ENCODE results near the gene CARNS1.
A peak's percentile ranks its signal among the peaks of the same experiment; 100 is the strongest.

The CARNS1 gene

GRCh38 chr11:67406969-67407687, 8.3 kb upstream of the CARNS1 start:
- Histone ChIP-seq H3K9ac (ENCODE audit: low read length) (no peak overlapping the region), H3K4me2 (ENCODE audit: low read depth, low read length, poor library complexity, severe bottlenecking) (peak overlapping the region; percentile 9), H3K79me2 (ENCODE audit: insufficient read depth, low read length) (no peaks in the 10 kb centered on the region; the same call in 1 of the 2 replicates), H3K9me2 (replicated peaks; ENCODE audit: insufficient read depth, low read length) (no peaks in the 10 kb centered on the region), H3F3A (ENCODE audit: insufficient read depth) (peaks cover 50% of the 10 kb centered on the region), H4K20me1 (ENCODE audit: low read depth, low read length) (no peaks in the 10 kb centered on the region), H3K4me3 (ENCODE audit: insufficient read depth, low read length, poor library complexity, severe bottlenecking) (no peak overlapping the region), H3K27me3 (ENCODE audit: low read length) (no peaks in the 10 kb centered on the region), H3K27ac (ENCODE audit: low read depth, low read length) (peak overlapping the region; percentile 88), H3K9me3 (ENCODE audit: insufficient read depth, low read length) (no peaks in the 10 kb centered on the region), H3K36me3 (ENCODE audit: low read length) (no peaks in the 10 kb centered on the region), H2AFZ (ENCODE audit: low read depth, low read length, severe bottlenecking) (no peak overlapping the region)
- TF ChIP-seq CTCF (IDR thresholded peaks at IDR 0.05; ENCODE audit: insufficient read depth, low read length, poor library complexity, severe bottlenecking) = no peak
- no peak for TF ChIP-seq EZH2phosphoT487 (conservative IDR thresholded peaks at IDR 0.05; ENCODE audit: low read length)

- Histone ChIP-seq H2AFZ (ENCODE audit: low read depth, low read length, severe bottlenecking) (no peak overlapping the region), H3K9me3 (ENCODE audit: insufficient read depth, low read length) (no peaks in the 10 kb centered on the region), H3K4me2 (ENCODE audit: low read depth, low read length, poor library complexity, severe bottlenecking) (peak overlapping the region; percentile 9), H3F3A (ENCODE audit: insufficient read depth) (peaks cover 50% of the 10 kb centered on the region), H3K9me2 (replicated peaks; ENCODE audit: insufficient read depth, low read length) (no peaks in the 10 kb centered on the region), H3K36me3 (ENCODE audit: low read length) (no peaks in the 10 kb centered on the region), H3K4me3 (ENCODE audit: insufficient read depth, low read length, poor library complexity, severe bottlenecking) (no peak overlapping the region), H3K9ac (ENCODE audit: low read length) (0 out of 2 replicates have a peak overlapping the region, but pooled peaks have one; percentile 57), H3K27ac (ENCODE audit: low read depth, low read length) (peak overlapping the region; percentile 88), H4K20me1 (ENCODE audit: low read depth, low read length) (no peaks in the 10 kb centered on the region), H3K27me3 (ENCODE audit: low read length) (no peaks in the 10 kb centered on the region), H3K79me2 (ENCODE audit: insufficient read depth, low read length) (no peaks in the 10 kb centered on the region; the same call in 1 of the 2 replicates)
- no peak for TF ChIP-seq EZH2phosphoT487 (conservative IDR thresholded peaks at IDR 0.05; ENCODE audit: low read length)
- no peak for TF ChIP-seq CTCF (IDR thresholded peaks at IDR 0.05; ENCODE audit: insufficient read depth, low read length, poor library complexity, severe bottlenecking)
Measured at GRCh38 chr11:67407688-67408163, 7.8 kb upstream of the CARNS1 start.

- Histone ChIP-seq H3K27me3 (ENCODE audit: low read length) (no peaks in the 10 kb centered on the region), H3F3A (ENCODE audit: insufficient read depth) (peaks cover 42% of the 10 kb centered on the region), H3K79me2 (ENCODE audit: insufficient read depth, low read length) (no peaks in the 10 kb centered on the region; the same call in 1 of the 2 replicates), H3K9me2 (replicated peaks; ENCODE audit: insufficient read depth, low read length) (no peaks in the 10 kb centered on the region), H4K20me1 (ENCODE audit: low read depth, low read length) (no peaks in the 10 kb centered on the region), H2AFZ (ENCODE audit: low read depth, low read length, severe bottlenecking) (no peak overlapping the region), H3K27ac (ENCODE audit: low read depth, low read length) (peak overlapping the region; percentile 88), H3K4me2 (ENCODE audit: low read depth, low read length, poor library complexity, severe bottlenecking) (peak overlapping the region; percentile 48), H3K36me3 (ENCODE audit: low read length) (no peaks in the 10 kb centered on the region), H3K9me3 (ENCODE audit: insufficient read depth, low read length) (no peaks in the 10 kb centered on the region), H3K4me3 (ENCODE audit: insufficient read depth, low read length, poor library complexity, severe bottlenecking) (no peak overlapping the region), H3K9ac (ENCODE audit: low read length) (peak overlapping the region; percentile 57)
- TF ChIP-seq EZH2phosphoT487 (conservative IDR thresholded peaks at IDR 0.05; ENCODE audit: low read length) (no peak), CTCF (IDR thresholded peaks at IDR 0.05; ENCODE audit: insufficient read depth, low read length, poor library complexity, severe bottlenecking) (no peak)
Measured at GRCh38 chr11:67408437-67409200, 6.9 kb upstream of the CARNS1 start.

All from SU-DHL-6 (cell line).